Left kidney (tissue), 8 donors: ENCODE data around the gene ZNF737. TPM values are rescaled to one million over a fixed set of nuclear protein-coding genes. Genes with fewer than 3 reads are reported as not detected.
"Not testable (repeated sequence)": the region's sequence is repeated elsewhere in the genome, so short reads cannot be mapped to it uniquely, and the experiment has no call there.

ENCODE experiments used
- DNase-seq: peaks from one replicate; pipeline ENCODE4 v3.0.0-alpha.2; 2013
- long read RNA-seq, 8 donors: transcript quantifications; one replicate each; lab custom pipeline, GENCODE V29; 2026
- polyA plus RNA-seq: library from polyadenylated mRNA; unstranded; fragments of 120-200 nt; gene quantifications from one replicate; pipeline ENCODE4 v1.2.1, GENCODE V29; 2013; ENCODE audit not compliant: insufficient read length

Gene ZNF737
- 43.1 TPM for polyA plus RNA-seq
- long read RNA-seq, donor 1, transcript ZNF737-201 (4 exons, 2,867 nt): major isoform, 6 of 6 reads
- long read RNA-seq, donor 1, partial matches to known transcripts: 0 of 6 reads
- long read RNA-seq, donor 1, other reads (novel, unspliced or antisense): 0 of 6 reads
- long read RNA-seq, donor 2, transcript ZNF737-201 (4 exons, 2,867 nt): major isoform, 9 of 10 reads
- long read RNA-seq, donor 2, partial matches to known transcripts: 0 of 10 reads
- long read RNA-seq, donor 2, other reads (novel, unspliced or antisense): 0 of 10 reads
- long read RNA-seq, donor 3, partial matches to known transcripts: 0 of 4 reads
- long read RNA-seq, donor 3, other reads (novel, unspliced or antisense): 0 of 4 reads
- long read RNA-seq, donor 4: 0 reads
- long read RNA-seq, donor 5, partial matches to known transcripts: 0 of 4 reads
- long read RNA-seq, donor 5, other reads (novel, unspliced or antisense): 0 of 4 reads
- long read RNA-seq, donor 6, transcript ZNF737-201 (4 exons, 2,867 nt): major isoform, 6 of 6 reads
- long read RNA-seq, donor 6, partial matches to known transcripts: 0 of 6 reads
- long read RNA-seq, donor 6, other reads (novel, unspliced or antisense): 0 of 6 reads
- long read RNA-seq, donor 7, transcript ZNF737-201 (4 exons, 2,867 nt): major isoform, 7 of 7 reads
- long read RNA-seq, donor 7, partial matches to known transcripts: 0 of 7 reads
- long read RNA-seq, donor 7, other reads (novel, unspliced or antisense): 0 of 7 reads
- long read RNA-seq, donor 8, partial matches to known transcripts: 0 of 4 reads
- long read RNA-seq, donor 8, other reads (novel, unspliced or antisense): 0 of 4 reads

DNA sequence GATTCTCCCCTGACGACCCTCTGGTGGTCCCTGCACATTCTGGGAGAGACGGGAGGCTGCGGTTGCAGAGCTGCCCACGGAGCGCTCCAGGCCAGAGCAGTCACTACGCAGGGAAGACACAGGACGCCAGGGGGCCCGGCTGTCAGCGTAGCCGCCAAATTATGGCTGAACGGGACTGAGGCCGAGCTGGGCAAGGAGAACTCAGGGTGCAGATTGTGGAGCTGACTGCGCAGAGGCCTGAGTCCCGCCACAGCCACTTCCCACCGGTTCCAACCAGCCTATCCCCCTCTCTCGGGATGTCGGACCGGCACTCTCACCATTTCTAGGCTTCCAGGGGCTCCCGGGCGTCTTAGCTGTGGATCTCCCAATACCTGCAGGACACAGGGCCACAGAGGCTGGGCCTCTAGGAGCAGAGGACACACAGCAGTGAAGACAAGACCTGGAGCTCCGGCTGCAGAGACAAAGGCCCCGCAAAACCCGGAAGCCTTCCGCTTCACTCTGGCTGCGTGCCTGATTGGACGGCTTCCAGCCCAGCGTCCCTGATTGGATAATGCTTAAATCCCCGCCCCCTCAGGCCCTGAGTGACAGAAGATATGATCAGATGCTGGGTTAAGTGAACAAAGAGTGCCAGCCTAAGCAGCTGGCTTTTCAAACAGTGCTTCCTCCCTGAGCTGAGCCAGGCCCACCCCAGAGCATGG, at the start of gene ZNF737:
ZNF737 (minus strand) TSS at position 461 of the 698 bp plus-strand sequence; CDS start at position 320, 141 bp downstream.
- DNase-seq: peak; percentile 99

DNA sequence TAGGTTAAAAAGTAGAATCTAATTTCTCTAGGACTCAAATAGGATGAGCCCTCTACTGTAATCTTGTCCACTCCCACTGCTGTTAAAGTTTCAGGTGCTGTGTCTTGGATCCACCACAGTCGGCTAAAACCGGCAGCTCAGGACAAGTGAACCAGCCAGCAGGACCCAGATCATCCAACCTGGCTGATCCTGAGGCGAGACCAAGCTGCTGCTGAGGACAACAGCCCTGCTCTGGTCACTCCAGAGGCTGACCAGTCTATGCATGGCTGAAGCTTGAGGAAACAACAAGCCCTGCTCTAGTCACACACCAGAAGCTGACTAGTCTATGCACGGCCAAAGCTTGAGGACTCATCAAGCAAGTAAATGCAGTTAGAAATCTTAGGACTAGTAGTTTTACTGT, 49.4 kb upstream of the ZNF737 start:
- not testable (repeated sequence) for DNase-seq

DNA sequence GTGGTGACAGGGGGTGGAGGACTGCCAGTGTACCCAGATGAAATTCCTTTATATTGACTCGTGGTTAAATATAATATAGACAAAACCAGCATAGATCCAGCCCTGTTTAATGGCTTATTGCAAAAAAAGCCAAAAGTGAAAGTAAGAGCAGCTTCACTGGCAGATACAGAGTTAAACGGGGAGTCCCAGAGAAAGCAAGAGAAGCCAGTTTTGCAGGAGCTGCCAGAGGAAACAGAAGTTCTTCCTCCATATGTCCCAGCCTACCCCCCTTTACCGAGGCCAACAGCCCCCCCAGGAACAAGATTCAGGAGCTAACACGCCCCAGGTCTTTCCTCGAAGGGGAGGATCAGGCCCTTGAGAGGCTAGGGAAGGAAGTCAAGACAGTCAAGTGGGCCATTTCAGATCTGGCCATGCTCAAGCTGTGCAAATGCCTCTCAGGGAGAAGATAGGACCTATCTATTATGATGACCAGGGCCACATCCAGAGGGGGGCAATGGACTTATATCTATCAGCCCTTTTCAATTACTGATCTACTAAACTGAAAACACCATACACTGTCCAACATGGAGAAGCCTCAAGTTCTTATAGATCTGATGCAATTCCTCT, 47.2 kb upstream of the ZNF737 start:
- no peak for DNase-seq

DNA sequence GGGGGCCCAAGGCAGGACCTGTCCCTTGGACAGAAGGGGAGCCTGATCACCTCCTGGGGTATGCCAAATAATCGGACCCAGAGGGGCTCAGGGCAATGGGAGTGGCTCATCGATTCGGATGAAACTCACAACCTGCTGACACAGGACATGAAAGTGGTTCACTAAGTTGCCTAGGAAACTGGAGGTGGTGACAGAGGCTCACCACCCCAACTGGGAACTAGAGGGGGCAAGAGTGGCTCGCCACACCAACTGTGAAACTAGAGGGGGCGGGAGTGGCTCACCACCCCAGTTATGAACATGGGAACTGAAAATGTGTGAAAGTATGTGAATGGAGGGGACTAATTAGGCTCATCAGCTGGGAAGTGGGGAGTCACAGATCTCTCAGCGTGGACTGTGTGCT, 46.3 kb upstream of the ZNF737 start:
- DNase-seq: no peak

DNA sequence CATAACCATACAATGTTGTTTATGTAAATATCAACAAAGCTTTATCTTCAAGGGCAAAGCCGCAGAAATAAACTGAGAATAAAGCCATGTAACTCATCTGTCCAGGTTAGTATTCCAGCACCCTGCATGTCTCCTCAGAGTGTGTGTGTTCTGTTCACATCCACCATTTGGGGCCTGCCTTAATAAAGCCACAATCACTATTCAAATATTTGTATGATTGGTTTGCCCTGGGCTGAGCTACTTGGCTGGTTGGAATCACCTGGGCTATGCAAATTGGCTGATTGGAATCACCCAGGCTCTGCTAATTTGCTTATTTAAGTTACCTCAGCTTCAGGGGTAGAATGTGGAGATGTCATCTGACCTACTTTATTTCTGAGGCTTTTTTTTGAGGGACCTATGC, 42.4 kb upstream of the ZNF737 start:
- no peak for DNase-seq

DNA sequence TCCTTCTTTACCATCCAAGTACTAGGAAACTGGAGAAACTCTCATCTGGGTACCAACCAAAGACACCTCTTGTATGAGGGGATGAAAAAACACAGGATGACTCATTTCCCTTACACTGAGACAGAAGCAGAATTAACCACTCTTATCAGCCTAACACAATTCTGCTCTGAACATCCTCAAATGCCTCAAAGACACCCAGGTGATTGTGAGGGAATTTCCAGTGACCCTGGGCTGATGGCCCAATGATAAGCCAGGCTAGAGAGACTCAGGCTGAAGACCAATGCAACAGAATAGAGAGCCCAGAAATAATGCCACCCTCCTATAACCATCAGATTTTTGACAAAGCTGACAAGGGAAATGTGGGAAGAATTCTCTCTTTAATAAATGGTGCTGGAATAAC, 7.0 kb downstream of the ZNF737 start:
- DNase-seq: no peak

DNA sequence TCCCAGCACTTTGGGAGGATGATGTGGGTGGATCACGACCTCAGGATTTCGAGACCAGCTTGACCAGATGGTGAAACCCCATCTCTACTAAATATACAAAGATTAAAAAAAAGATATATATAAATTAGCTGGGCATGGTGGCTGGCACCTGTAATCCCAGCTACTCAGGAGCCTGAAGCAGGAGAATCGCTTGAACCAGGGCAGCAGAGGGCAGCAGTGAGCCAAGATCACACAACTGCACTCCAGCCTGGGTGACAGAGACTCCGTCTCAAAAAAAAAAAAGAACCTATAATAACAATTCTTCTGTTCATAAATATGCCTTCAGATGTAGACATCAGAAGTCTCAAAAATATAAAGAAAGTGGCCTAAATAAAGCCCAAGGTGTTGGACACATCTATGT, 7.6 kb downstream of the ZNF737 start:
- no peak for DNase-seq

DNA sequence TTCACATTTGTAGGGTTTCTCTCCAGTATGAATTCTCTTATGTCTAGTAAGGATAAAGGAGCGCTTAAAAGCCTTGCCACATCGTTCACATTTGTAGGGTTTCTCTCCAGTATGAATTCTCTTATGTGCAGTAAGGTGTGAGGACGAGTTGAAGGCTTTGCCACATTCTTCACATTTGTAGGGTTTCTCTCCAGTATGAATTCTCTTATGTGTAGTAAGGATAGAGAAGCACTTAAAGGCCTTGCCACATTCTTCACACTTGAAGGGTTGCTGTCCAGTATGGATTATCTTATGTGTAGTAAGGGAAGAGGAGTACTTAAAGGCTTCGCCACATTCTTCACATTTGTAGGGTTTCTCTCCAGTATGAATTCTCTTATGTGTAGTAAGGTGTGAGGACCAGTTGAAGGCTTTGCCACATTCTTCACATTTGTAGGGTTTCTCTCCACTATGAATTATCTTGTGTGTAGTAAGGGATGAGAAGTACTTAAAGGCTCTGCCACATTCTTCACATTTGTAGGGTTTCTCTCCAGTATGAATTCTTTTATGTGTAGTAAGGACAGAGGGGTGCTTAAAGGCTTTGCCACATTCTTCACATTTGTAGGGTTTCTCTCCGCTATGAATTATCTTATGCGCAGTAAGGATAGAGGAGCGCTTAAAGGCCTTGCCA, 20.8 kb downstream of the ZNF737 start:
- not testable (repeated sequence) for DNase-seq

DNA sequence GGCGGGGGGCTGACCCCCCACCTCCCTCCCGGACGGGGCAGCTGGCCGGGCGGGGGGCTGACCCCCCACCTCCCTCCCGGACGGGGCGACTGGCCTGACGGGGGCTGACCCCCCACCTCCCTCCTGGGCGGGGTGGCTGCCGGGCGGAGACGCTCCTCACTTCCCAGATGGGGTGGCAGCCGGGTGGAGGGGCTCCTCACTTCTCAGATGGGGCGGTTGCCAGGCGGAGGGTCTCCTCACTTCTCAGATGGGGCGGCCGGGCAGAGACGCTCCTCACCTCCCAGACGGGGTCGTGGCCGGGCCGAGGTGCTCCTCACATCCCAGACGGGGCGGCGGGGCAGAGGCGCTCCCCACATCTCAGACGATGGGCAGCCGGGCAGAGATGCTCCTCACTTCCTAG, 35.3 kb downstream of the ZNF737 start:
- not testable (repeated sequence) for DNase-seq

DNA sequence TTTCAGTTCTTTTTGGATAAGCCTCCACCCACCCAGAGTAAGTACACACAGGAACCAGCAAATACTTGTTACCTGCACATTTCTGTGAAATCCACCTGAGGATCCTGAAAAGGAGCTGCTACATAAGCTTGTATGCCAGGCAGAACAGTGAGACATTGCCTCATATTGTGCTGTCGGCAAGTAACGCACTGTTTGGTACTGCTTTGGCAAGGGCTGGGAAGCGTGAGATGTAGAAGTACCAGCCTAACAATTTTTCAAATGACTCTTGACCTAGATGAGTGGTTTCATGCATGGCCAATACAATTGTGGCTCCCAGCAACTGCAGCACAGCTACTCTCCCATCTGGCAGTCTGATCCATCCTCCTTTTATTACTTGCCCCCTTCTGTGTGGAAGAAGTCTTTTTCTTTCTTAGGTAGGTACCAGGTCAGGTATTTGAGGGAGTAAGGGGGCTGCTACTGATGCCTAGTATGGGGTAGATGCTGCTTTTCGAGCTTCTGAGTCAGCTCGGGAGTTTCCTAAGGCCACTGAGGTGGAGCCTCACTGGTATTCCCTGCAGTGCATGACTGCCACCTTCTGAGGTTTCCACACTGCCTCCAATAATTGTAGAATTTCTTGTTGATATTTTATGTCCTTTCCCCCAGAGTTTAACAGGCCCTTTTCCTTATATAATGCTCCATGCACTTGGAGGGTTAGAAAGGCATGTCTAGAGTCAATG, 52.2 kb downstream of the ZNF737 start:
- no peak for DNase-seq

DNA sequence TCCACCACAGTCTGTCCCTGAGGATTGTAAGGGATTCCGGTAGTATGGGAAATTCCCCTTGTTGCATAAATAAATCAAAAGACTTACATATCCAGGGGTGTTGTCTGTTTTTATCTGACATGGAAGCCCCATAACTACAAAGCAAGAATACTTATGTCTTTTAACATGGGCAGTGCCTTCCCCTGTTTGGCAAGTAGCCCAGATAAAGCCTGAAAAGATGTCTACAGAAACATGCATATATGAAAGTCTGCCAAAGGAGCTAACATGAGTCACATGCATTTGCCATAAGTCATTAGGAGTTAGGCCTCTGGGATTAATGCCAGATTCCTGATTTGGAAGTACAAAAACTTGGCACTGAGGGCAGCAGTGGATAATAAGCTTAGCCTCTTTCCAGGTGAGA, 62.1 kb downstream of the ZNF737 start:
- no peak for DNase-seq

Other genes with a start within 250 kb of the ZNF737 start
- 26.1 TPM for gene ZNF626, start 95.8 kb upstream of the ZNF737 start, polyA plus RNA-seq
- 10.5 TPM for gene ZNF66, start 210.5 kb upstream of the ZNF737 start, polyA plus RNA-seq